Measurements from ENCODE around the gene PDE8A.

DNA sequence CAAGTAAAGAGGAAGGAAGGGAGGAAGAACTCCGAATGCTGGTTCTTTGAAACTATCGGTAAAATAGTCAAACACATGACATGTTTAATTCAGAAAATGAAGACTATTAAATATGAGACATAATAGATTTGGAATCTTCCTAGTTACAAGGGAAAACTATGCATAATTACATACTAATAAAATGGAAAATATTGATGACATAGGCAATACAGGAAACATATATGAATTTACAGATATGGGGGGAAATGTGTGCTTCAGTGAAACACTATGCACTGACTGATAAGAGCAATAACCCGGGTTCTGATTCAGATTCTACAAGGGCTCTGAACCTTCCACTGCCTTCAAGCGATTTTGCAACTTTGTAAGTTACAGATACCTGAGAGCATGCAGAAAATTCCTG, 185.9 kb downstream of the PDE8A start:
- TF ChIP-seq, protein P1, sequence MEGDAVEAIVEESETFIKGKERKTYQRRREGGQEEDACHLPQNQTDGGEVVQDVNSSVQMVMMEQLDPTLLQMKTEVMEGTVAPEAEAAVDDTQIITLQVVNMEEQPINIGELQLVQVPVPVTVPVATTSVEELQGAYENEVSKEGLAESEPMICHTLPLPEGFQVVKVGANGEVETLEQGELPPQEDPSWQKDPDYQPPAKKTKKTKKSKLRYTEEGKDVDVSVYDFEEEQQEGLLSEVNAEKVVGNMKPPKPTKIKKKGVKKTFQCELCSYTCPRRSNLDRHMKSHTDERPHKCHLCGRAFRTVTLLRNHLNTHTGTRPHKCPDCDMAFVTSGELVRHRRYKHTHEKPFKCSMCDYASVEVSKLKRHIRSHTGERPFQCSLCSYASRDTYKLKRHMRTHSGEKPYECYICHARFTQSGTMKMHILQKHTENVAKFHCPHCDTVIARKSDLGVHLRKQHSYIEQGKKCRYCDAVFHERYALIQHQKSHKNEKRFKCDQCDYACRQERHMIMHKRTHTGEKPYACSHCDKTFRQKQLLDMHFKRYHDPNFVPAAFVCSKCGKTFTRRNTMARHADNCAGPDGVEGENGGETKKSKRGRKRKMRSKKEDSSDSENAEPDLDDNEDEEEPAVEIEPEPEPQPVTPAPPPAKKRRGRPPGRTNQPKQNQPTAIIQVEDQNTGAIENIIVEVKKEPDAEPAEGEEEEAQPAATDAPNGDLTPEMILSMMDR (IDR thresholded peaks at IDR 0.05) = no peak
- no peak for TF ChIP-seq POLR2A (IDR thresholded peaks at IDR 0.05)
